ENCODE results near the gene GABRA1. TPM values are rescaled to one million over a fixed set of nuclear protein-coding genes. Genes with fewer than 3 reads are reported as not detected.

Gene GABRA1
- total RNA-seq, 4 donors from 2014 or later, result 7.9 TPM; not detected in 3

DNA sequence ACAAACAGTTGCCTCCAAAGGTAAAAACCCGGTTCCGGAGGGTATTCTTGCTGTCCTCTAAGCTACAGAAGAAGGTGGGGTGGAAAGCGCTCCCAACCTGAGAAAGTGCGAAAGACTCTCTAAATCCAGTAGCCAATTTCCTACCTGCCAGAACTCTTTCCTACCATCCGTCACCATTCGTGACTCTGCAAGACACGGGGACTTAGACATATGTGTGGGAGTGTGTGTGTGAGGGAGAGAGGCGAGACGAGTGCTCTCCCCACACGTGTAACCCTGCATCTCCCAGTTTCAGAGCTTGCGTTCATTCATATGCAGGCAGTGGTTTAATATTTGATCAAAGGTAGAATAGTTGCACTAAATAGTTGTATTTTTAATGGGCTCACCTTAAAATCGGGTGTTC is 473 bp upstream of the GABRA1 start:
- Histone ChIP-seq H3K36me3 (no peaks in the 10 kb centered on the region), H3K27ac (no peak overlapping the region), H3K4me1 (peaks cover 0 to 3% (median 0%) of the 10 kb centered on the region in 4 donors), H3K4me3 (no peak overlapping the region), H3K27me3 (peaks cover 57% of the 10 kb centered on the region), H3K9me3 (no peaks in the 10 kb centered on the region)
- WGBS, 2 donors (ENCODE audit: low coverage in 1 of 2), result 6 to 10% methylated on average over 6 to 12 of the region's 12 CpGs
- no peak for DNase-seq
- intact Hi-C loops (cut with DNase I; ENCODE audit: low total_unique reads), result no loop called here
- TF ChIP-seq, protein P1, sequence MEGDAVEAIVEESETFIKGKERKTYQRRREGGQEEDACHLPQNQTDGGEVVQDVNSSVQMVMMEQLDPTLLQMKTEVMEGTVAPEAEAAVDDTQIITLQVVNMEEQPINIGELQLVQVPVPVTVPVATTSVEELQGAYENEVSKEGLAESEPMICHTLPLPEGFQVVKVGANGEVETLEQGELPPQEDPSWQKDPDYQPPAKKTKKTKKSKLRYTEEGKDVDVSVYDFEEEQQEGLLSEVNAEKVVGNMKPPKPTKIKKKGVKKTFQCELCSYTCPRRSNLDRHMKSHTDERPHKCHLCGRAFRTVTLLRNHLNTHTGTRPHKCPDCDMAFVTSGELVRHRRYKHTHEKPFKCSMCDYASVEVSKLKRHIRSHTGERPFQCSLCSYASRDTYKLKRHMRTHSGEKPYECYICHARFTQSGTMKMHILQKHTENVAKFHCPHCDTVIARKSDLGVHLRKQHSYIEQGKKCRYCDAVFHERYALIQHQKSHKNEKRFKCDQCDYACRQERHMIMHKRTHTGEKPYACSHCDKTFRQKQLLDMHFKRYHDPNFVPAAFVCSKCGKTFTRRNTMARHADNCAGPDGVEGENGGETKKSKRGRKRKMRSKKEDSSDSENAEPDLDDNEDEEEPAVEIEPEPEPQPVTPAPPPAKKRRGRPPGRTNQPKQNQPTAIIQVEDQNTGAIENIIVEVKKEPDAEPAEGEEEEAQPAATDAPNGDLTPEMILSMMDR (IDR thresholded peaks at IDR 0.05), result no peak
- in situ Hi-C loops (cut with MboI; ENCODE audit: low pct_ligation_motif_present in 1 of 4, low pct_unique_long_range_greater_than_20kb in 1 of 4, low sequenced_read_pairs in 3 of 4), result no loop called here

DNA sequence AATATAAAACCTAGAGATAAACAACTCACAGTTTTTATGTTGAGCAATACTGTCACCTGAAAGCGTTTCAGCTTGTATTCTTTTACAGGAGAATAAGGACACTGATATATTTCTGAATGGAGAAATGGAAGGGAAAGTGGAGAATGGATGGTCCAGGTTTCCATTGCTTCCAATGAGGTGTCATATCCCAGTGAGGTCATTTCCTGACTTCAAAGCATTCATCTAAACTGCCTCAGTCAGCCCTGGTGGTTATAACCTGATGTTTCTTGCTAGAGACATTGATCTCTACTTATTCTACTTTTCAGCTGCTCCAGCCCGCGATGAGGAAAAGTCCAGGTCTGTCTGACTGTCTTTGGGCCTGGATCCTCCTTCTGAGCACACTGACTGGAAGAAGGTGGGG is 2.6 kb downstream of the GABRA1 start:
- H3K4me3 ChIP-seq, result no peak overlapping the region
- DNase-seq, result no peak
- H3K4me1 ChIP-seq, result peaks cover 0 to 3% (median 0%) of the 10 kb centered on the region in 4 donors
- no peak overlapping the region for H3K27ac ChIP-seq
- 31 to 71% methylated on average over 1 to 3 of the region's 3 CpGs for WGBS, 2 donors (ENCODE audit: low coverage in 1 of 2)
- peaks cover 57% of the 10 kb centered on the region for H3K27me3 ChIP-seq
- TF ChIP-seq POLR2A (IDR thresholded peaks at IDR 0.05) (no peak), EP300 (IDR thresholded peaks at IDR 0.05; ENCODE audit: low read depth) (no peak), POLR2AphosphoS5 (IDR thresholded peaks at IDR 0.05) (no peak)
- TF ChIP-seq, protein P1 (IDR thresholded peaks at IDR 0.05), result no peak
- intact Hi-C loops (cut with DNase I; ENCODE audit: low total_unique reads) (no loop called here), in situ Hi-C loops (cut with MboI; ENCODE audit: low pct_ligation_motif_present in 1 of 4, low pct_unique_long_range_greater_than_20kb in 1 of 4, low sequenced_read_pairs in 3 of 4) (no loop called here)
- H3K9me3 ChIP-seq, result no peaks in the 10 kb centered on the region
- H3K36me3 ChIP-seq, result no peaks in the 10 kb centered on the region

DNA sequence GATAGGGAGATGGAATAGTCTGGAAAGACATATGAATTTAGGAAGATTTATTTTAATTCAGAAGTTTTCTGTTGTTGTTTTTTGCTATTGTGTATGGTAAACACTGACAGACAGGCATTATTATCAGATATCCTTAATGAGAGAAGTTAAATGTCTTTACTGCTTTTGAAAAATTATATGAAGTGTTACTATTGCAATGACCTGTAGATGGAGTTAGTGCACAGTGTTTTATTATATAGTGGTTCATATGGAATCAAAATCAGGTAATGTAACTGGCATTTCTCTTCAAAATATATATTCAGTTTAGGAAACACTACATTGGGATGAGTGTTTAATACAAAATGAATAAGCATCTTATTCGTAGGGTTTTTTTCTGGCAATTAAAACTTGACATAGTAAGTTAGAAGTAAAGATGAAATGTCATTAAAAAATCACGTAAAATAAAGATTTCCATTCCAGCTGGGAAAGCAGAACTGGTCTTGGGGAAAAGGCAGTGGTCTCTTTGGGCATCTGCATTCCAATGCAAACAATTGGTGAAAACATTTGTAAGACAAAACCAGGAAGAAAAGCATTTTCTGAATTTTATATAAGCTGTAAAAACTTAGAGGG is 3.9 kb downstream of the GABRA1 start:
- DNase-seq, result no peak
- intact Hi-C loops (cut with DNase I; ENCODE audit: low total_unique reads), result no loop called here
- 45 to 50% methylated on average over 2 of the region's 2 CpGs for WGBS, 2 donors (ENCODE audit: low coverage in 1 of 2)

GRCh38 chr5:161857358-161857757 is 9.4 kb downstream of the GABRA1 start:
- no peak for DNase-seq
- H3K27ac ChIP-seq, result no peak overlapping the region
- H3K4me3 ChIP-seq, result no peak overlapping the region
- H3K36me3 ChIP-seq, result no peaks in the 10 kb centered on the region
- in situ Hi-C loops (cut with MboI; ENCODE audit: low pct_ligation_motif_present in 1 of 4, low pct_unique_long_range_greater_than_20kb in 1 of 4, low sequenced_read_pairs in 3 of 4) (no loop called here), intact Hi-C loops (cut with DNase I; ENCODE audit: low total_unique reads) (no loop called here)
- no peaks in the 10 kb centered on the region for H3K27me3 ChIP-seq
- H3K4me1 ChIP-seq, result no peaks in the 10 kb centered on the region
- H3K9me3 ChIP-seq, result no peaks in the 10 kb centered on the region
- 38 to 50% methylated on average over 1 of the region's 1 CpG for WGBS, 2 donors (ENCODE audit: low coverage in 1 of 2)
- TF ChIP-seq EP300 (IDR thresholded peaks at IDR 0.05; ENCODE audit: low read depth) (no peak), POLR2AphosphoS5 (IDR thresholded peaks at IDR 0.05) (no peak), POLR2A (IDR thresholded peaks at IDR 0.05) (no peak)
- TF ChIP-seq, protein P1 (IDR thresholded peaks at IDR 0.05), result no peak

More for the DNA sequence above, 3.9 kb downstream of the GABRA1 start:
- peaks cover 0 to 3% (median 0%) of the 10 kb centered on the region in 4 donors for H3K4me1 ChIP-seq
- TF ChIP-seq EP300 (IDR thresholded peaks at IDR 0.05; ENCODE audit: low read depth) (no peak), POLR2A (IDR thresholded peaks at IDR 0.05) (no peak), POLR2AphosphoS5 (IDR thresholded peaks at IDR 0.05) (no peak)
- TF ChIP-seq, protein P1 (IDR thresholded peaks at IDR 0.05), result no peak
- H3K27ac ChIP-seq, result no peak overlapping the region
- no peaks in the 10 kb centered on the region for H3K9me3 ChIP-seq
- peaks cover 51% of the 10 kb centered on the region for H3K27me3 ChIP-seq
- no peak overlapping the region for H3K4me3 ChIP-seq
- no peaks in the 10 kb centered on the region for H3K36me3 ChIP-seq
- in situ Hi-C loops (cut with MboI; ENCODE audit: low pct_ligation_motif_present in 1 of 4, low pct_unique_long_range_greater_than_20kb in 1 of 4, low sequenced_read_pairs in 3 of 4), result no loop called here

Measured in transverse colon (tissue), 4 donors.